ENCODE measurements around the gene C12orf60.

DNA sequence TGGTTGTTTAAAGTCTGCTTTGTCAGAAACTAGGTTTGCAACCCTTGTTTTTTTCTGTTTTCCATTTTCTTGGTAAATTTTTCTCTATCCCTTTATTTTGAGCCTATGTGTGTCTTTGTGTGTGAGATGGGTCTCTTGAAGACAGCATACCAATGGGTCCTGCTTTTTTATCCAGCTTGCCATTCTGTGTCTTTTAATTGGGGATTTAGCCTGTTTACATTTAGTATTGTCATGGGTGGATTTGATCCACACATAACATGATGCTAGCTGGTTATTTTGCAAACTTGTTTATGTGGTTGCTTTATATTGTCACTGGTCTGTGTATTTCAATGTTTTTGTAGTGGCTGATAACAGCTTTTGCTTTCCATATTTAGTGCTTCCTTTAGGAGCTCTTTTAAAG is 57.0 kb downstream of the C12orf60 start:
- TF ChIP-seq POLR2A (IDR thresholded peaks at IDR 0.05), result no peak
- TF ChIP-seq, protein P1, sequence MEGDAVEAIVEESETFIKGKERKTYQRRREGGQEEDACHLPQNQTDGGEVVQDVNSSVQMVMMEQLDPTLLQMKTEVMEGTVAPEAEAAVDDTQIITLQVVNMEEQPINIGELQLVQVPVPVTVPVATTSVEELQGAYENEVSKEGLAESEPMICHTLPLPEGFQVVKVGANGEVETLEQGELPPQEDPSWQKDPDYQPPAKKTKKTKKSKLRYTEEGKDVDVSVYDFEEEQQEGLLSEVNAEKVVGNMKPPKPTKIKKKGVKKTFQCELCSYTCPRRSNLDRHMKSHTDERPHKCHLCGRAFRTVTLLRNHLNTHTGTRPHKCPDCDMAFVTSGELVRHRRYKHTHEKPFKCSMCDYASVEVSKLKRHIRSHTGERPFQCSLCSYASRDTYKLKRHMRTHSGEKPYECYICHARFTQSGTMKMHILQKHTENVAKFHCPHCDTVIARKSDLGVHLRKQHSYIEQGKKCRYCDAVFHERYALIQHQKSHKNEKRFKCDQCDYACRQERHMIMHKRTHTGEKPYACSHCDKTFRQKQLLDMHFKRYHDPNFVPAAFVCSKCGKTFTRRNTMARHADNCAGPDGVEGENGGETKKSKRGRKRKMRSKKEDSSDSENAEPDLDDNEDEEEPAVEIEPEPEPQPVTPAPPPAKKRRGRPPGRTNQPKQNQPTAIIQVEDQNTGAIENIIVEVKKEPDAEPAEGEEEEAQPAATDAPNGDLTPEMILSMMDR (IDR thresholded peaks at IDR 0.05), result no peak
